ENCODE data around the gene TTLL11.

The TTLL11 gene

GRCh38 chr9:121955649-121956048, 137.5 kb downstream of the TTLL11 start:
- DNase-seq, result no peak

- no peak for DNase-seq
Measured at GRCh38 chr9:121954477-121955140, 138.5 kb downstream of the TTLL11 start.

- no peak for DNase-seq
Measured at GRCh38 chr9:121952611-121953010, 140.5 kb downstream of the TTLL11 start.

GRCh38 chr9:121950866-121951265, 142.2 kb downstream of the TTLL11 start:
- no peak for DNase-seq

- no peak for DNase-seq
Measured at GRCh38 chr9:121950441-121950840, 142.7 kb downstream of the TTLL11 start.

- DNase-seq, result no peak
Measured at GRCh38 chr9:121949766-121950165, 143.3 kb downstream of the TTLL11 start.

- no peak for DNase-seq
Measured at GRCh38 chr9:121949364-121949763, 143.7 kb downstream of the TTLL11 start.

- DNase-seq, result no peak
Measured at GRCh38 chr9:121947775-121948174, 145.3 kb downstream of the TTLL11 start.

- DNase-seq, result no peak
Measured at GRCh38 chr9:121946465-121946864, 146.6 kb downstream of the TTLL11 start.

- no peak for DNase-seq
Measured at GRCh38 chr9:121945849-121946248, 147.3 kb downstream of the TTLL11 start.

- no peak for DNase-seq
Measured at GRCh38 chr9:121945281-121945680, 147.8 kb downstream of the TTLL11 start.

- DNase-seq, result no peak
Measured at GRCh38 chr9:121944711-121945191, 148.4 kb downstream of the TTLL11 start.

- no peak for DNase-seq
Measured at GRCh38 chr9:121943463-121943862, 149.6 kb downstream of the TTLL11 start.

GRCh38 chr9:121942866-121943382, 150.2 kb downstream of the TTLL11 start:
- DNase-seq, result no peak

- DNase-seq, result no peak
Measured at GRCh38 chr9:121942313-121942712, 150.8 kb downstream of the TTLL11 start.

GRCh38 chr9:121939643-121940042, 153.5 kb downstream of the TTLL11 start:
- DNase-seq, result no peak

- no peak for DNase-seq
Measured at GRCh38 chr9:121938621-121939020, 154.5 kb downstream of the TTLL11 start.

GRCh38 chr9:121937240-121937639, 155.9 kb downstream of the TTLL11 start:
- DNase-seq, result no peak

- no peak for DNase-seq
Measured at GRCh38 chr9:121935739-121936138, 157.4 kb downstream of the TTLL11 start.

- no peak for DNase-seq
Measured at GRCh38 chr9:121930956-121931355, 162.2 kb downstream of the TTLL11 start.

- DNase-seq, result no peak
Measured at GRCh38 chr9:121929893-121930875, 162.9 kb downstream of the TTLL11 start.

GRCh38 chr9:121927636-121928035, 165.5 kb downstream of the TTLL11 start:
- DNase-seq, result no peak

- no peak for DNase-seq
Measured at GRCh38 chr9:121927081-121927480, 166.0 kb downstream of the TTLL11 start.

GRCh38 chr9:121926351-121926801, 166.7 kb downstream of the TTLL11 start:
- DNase-seq, result no peak

All from CD4-positive, alpha-beta T cell treated with Interleukin-6 for 4 hours (primary cell).